Upper lobe of left lung (tissue), 4 donors: ENCODE measurements around the gene RIMBP3B.
"Not testable (repeated sequence)": the region's sequence is repeated elsewhere in the genome, so short reads cannot be mapped to it uniquely, and the experiment has no call there.

Experiments used
- EP300 ChIP-seq, 4 donors: sonication (generic); formaldehyde crosslinking; IDR thresholded peaks; one replicate each; pipeline ENCODE4 v1.5.1; 2017; ENCODE audit warnings: antibody characterized with exemption in 4 of 4, control low read depth in 2 of 4
- POLR2A ChIP-seq, 4 donors: fragments of 450-650 bp; IDR thresholded peaks; one replicate each; pipeline ENCODE4 v1.5.1; 2016 to 2017; ENCODE audit warnings: antibody characterized with exemption in 4 of 4, mild to moderate bottlenecking in 2 of 4
- TF ChIP-seq, protein P1 (sequence below), 6 experiments: fragments of 450-650 bp in 4 of 6; fragments of 200-600 bp in 2 of 6; sonication (generic) in 2 of 6; IDR thresholded peaks; one replicate each; pipeline ENCODE4 v1.5.1; 2016 to 2019; ENCODE audit warnings: antibody characterized with exemption in 6 of 6

DNA sequence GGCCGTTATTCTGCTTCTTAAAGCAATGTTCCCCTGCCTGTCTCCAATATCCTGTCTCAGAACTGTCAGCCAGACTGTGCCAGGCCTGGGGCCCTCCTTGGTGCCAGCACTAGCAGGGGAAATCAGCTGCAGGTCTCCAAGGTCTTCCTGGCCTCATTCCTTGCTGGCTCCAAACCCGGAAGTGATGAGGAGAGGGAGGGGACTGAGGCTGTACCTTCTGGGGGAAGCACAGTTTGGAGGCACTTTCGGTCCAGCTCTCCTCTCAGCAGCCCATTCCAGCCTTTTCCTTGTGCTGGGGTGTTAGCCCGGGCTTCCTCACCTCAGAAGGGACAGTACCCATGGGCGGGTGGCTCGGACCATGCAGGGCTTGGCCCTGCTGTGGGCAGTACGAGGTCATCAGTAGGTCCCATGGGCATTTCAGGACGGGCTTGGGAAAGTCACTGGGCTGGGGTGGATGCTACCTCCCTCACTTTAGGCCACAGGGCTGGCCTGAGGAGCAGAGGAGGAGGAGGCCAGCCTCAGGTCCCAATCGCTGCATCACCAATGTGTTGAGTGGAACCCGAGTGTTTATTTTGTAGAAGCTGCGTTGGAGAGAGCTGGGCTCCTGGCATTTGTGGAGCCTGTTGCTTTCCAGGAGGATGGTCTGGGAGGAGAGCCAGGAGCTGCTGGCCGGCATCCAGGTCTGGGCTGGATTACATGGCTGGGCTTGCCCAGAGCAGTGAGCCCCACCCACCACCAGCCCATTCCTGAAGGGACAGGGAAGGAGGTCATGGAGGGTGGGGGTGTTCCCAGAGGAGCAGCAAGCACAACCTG, 52.7 kb downstream of the RIMBP3B start:
- TF ChIP-seq, protein P1, sequence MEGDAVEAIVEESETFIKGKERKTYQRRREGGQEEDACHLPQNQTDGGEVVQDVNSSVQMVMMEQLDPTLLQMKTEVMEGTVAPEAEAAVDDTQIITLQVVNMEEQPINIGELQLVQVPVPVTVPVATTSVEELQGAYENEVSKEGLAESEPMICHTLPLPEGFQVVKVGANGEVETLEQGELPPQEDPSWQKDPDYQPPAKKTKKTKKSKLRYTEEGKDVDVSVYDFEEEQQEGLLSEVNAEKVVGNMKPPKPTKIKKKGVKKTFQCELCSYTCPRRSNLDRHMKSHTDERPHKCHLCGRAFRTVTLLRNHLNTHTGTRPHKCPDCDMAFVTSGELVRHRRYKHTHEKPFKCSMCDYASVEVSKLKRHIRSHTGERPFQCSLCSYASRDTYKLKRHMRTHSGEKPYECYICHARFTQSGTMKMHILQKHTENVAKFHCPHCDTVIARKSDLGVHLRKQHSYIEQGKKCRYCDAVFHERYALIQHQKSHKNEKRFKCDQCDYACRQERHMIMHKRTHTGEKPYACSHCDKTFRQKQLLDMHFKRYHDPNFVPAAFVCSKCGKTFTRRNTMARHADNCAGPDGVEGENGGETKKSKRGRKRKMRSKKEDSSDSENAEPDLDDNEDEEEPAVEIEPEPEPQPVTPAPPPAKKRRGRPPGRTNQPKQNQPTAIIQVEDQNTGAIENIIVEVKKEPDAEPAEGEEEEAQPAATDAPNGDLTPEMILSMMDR (IDR thresholded peaks at IDR 0.05), result not testable (repeated sequence)
- TF ChIP-seq EP300, POLR2A (IDR thresholded peaks at IDR 0.05): not testable (repeated sequence)
